Karpas-422 (cell line): ENCODE data around the gene AJAP1. TPM values are rescaled to one million over a fixed set of nuclear protein-coding genes. Genes with fewer than 3 reads are reported as not detected.

Experiments used
- DNase-seq: peaks from one replicate; pipeline ENCODE4 v3.0.0-alpha.2; 2015
- H2AFZ ChIP-seq: fragments of 200-600 bp; sonication (generic); 2 replicates; pipeline ENCODE4 v1.6.1; 2014; ENCODE audit warnings: antibody characterized with exemption, low read length, mixed read lengths
- H3K27ac ChIP-seq: fragments of 200-600 bp; sonication (generic); 2 replicates; pipeline ENCODE4 v1.5.1; 2014; ENCODE audit warnings: mild to moderate bottlenecking, low read length, moderate library complexity
- H3K27me3 ChIP-seq: fragments of 200-600 bp; sonication (generic); 2 replicates; pipeline ENCODE4 v1.6.1; 2014; ENCODE audit warnings: low read length, mixed read lengths
- H3K36me3 ChIP-seq: fragments of 200-600 bp; sonication (generic); 2 replicates; pipeline ENCODE4 v1.6.1; 2014; ENCODE audit warnings: low read length, mixed read lengths; ENCODE audit not compliant: insufficient read depth
- H3K4me1 ChIP-seq: fragments of 200-600 bp; sonication (generic); 2 replicates; pipeline ENCODE4 v1.6.1; 2014; ENCODE audit warnings: mild to moderate bottlenecking, low read length, mixed read lengths
- H3K4me2 ChIP-seq: fragments of 200-600 bp; sonication (generic); 2 replicates; pipeline ENCODE4 v1.6.1; 2014; ENCODE audit warnings: low read length, low read depth, mild to moderate bottlenecking; ENCODE audit not compliant: poor library complexity, severe bottlenecking
- H3K4me3 ChIP-seq: fragments of 200-600 bp; sonication (generic); 2 replicates; pipeline ENCODE4 v1.5.1; 2014; ENCODE audit warnings: mild to moderate bottlenecking, antibody characterized with exemption, low read length, mixed read lengths
- H3K79me2 ChIP-seq: fragments of 200-600 bp; sonication (generic); 2 replicates; pipeline ENCODE4 v1.6.1; 2014; ENCODE audit warnings: mild to moderate bottlenecking, low read length, mixed read lengths
- H3K9ac ChIP-seq: fragments of 200-600 bp; sonication (generic); 2 replicates; pipeline ENCODE4 v1.6.0; 2014; ENCODE audit warnings: low read length
- H3K9me2 ChIP-seq: fragments of 200-600 bp; sonication (generic), shearing (Covaris generic); replicated peaks from 2 replicates; pipeline ENCODE4 v1.6.0; 2014; ENCODE audit warnings: mild to moderate bottlenecking, low read length, moderate library complexity; ENCODE audit not compliant: insufficient read depth
- H3K9me3 ChIP-seq: fragments of 300-700, 200-600 bp; sonication (generic); 2 replicates; pipeline ENCODE4 v1.6.1; 2014; ENCODE audit warnings: low read length, mixed read lengths
- H4K20me1 ChIP-seq: fragments of 200-600 bp; sonication (generic); 2 replicates; pipeline ENCODE4 v1.6.1; 2014; ENCODE audit warnings: mild to moderate bottlenecking, antibody characterized with exemption, low read length, low read depth; ENCODE audit not compliant: insufficient read depth
- total RNA-seq: library from RNA; depleted of rRNA; stranded (reverse); fragments of >200 nt; shearing (Covaris generic); gene quantifications from 2 replicates; pipeline ENCODE4 v1.2.3, GENCODE V29; 2014; ENCODE audit warnings: low replicate concordance

AJAP1 gene
- total RNA-seq, 1 experiment from 2014 or later: not detected

DNA sequence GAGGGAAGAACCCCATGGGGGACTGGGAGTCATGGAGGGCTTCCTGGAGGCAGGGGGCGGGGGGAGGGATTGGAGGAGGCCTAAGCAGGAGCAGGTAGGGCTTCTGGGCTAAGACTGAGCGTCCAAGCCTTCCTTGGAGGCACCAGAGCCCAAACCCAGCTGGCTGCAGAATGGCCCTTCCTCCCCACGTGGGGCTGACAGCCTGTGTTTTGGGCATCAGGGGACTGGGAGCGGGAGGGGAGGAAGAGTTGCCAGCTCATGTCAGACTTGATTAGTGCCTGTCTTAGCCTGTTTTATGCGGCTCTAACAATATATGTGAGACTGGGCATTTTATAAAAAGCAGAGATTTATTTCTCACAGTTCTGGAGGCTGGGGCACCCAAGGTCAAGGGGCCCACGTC lies 38.9 kb downstream of the AJAP1 start:
- H3K4me1 ChIP-seq: no peaks in the 10 kb centered on the region; the same call in 1 of the 2 replicates
- H3K9me3 ChIP-seq: no peaks in the 10 kb centered on the region
- H4K20me1 ChIP-seq: no peaks in the 10 kb centered on the region
- H2AFZ ChIP-seq: no peak overlapping the region
- no peak for DNase-seq
- no peaks in the 10 kb centered on the region for H3K27me3 ChIP-seq
- H3K27ac ChIP-seq: no peak overlapping the region
- H3K36me3 ChIP-seq: no peaks in the 10 kb centered on the region
- no peak overlapping the region for H3K4me2 ChIP-seq
- H3K4me3 ChIP-seq: no peak overlapping the region
- no peaks in the 10 kb centered on the region for H3K9me2 ChIP-seq
- H3K9ac ChIP-seq: no peak overlapping the region
- no peaks in the 10 kb centered on the region for H3K79me2 ChIP-seq

DNA sequence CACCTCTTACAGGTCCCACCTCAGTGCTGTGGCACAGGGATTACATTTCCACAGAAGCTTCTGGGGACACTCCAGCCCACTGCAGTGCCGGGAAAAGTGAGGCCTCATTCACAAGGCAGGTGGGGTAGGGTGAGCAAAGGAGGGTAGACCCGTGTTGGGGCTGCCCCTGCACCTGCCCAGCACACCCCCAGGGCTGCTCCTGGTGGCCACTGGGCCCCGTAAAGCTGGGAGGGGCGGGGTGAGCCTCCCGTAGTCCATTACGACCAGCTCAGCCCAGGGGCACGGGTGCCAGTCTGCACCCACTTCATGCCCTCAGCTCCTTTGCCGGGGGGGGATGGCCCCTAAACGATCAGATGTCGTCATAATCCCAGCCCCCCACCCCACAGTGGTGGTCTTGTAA lies 39.5 kb downstream of the AJAP1 start:
- H3K27me3 ChIP-seq: no peaks in the 10 kb centered on the region
- H3K4me1 ChIP-seq: no peaks in the 10 kb centered on the region; the same call in 1 of the 2 replicates
- no peak overlapping the region for H3K27ac ChIP-seq
- no peaks in the 10 kb centered on the region for H3K36me3 ChIP-seq
- H4K20me1 ChIP-seq: no peaks in the 10 kb centered on the region
- no peaks in the 10 kb centered on the region for H3K9me2 ChIP-seq
- DNase-seq: no peak
- no peak overlapping the region for H3K4me2 ChIP-seq
- no peak overlapping the region for H2AFZ ChIP-seq
- H3K9me3 ChIP-seq: no peaks in the 10 kb centered on the region
- no peaks in the 10 kb centered on the region for H3K79me2 ChIP-seq
- no peak overlapping the region for H3K4me3 ChIP-seq
- H3K9ac ChIP-seq: no peak overlapping the region

DNA sequence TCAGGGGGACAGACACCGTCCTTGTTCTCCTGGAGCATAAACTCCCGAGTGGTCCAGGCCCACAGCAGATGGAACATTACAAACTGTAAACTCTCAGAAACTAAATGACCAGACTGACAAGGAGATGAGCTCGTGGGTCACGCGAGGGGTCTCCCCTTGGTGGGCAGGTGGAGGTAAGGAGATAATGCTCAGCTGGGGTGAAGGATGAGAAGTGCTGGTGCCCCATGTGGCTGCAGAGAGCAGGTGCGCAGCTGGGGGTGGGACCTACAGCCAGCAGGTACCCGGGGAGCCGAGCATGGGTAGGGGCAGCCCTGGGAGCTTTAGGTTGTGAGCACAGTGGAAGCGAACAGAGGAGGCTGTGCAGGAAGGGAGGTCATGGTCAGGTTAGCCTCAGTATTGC lies 40.1 kb downstream of the AJAP1 start:
- Histone ChIP-seq H3K79me2 (no peaks in the 10 kb centered on the region), H3K4me1 (no peaks in the 10 kb centered on the region; the same call in 1 of the 2 replicates), H3K4me3 (no peak overlapping the region), H4K20me1 (no peaks in the 10 kb centered on the region), H3K9ac (no peak overlapping the region), H3K4me2 (no peak overlapping the region), H3K27me3 (no peaks in the 10 kb centered on the region), H2AFZ (no peak overlapping the region), H3K9me3 (no peaks in the 10 kb centered on the region), H3K36me3 (no peaks in the 10 kb centered on the region), H3K9me2 (no peaks in the 10 kb centered on the region), H3K27ac (no peak overlapping the region)
- DNase-seq: peak; percentile 44

DNA sequence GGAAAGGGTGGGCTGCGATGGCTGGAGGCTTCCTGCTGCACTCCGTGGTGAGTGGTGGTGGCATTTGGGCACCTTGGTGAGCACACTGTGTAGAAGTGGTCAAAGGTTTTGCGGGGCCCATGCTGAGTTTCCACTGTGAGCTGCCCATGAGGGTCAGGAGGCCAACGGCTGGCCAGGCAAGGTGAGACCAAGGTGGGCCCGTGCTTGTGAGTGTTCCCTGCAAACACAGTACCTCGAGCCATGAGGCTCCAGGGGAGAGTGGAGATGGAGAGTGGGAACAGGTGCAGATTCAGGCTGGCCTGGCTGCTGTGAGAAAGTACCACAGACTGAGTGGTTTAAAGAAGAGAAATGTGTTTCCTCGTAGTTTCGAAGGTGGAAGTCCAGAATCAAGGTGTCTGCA lies 40.8 kb downstream of the AJAP1 start:
- Histone ChIP-seq H3K4me1 (no peaks in the 10 kb centered on the region; the same call in 1 of the 2 replicates), H3K79me2 (no peaks in the 10 kb centered on the region), H3K4me3 (no peak overlapping the region), H3K9me2 (no peaks in the 10 kb centered on the region), H3K9me3 (no peaks in the 10 kb centered on the region), H3K4me2 (no peak overlapping the region), H3K27me3 (no peaks in the 10 kb centered on the region), H3K9ac (no peak overlapping the region), H3K36me3 (no peaks in the 10 kb centered on the region), H2AFZ (no peak overlapping the region), H4K20me1 (no peaks in the 10 kb centered on the region), H3K27ac (no peak overlapping the region)
- DNase-seq: no peak

DNA sequence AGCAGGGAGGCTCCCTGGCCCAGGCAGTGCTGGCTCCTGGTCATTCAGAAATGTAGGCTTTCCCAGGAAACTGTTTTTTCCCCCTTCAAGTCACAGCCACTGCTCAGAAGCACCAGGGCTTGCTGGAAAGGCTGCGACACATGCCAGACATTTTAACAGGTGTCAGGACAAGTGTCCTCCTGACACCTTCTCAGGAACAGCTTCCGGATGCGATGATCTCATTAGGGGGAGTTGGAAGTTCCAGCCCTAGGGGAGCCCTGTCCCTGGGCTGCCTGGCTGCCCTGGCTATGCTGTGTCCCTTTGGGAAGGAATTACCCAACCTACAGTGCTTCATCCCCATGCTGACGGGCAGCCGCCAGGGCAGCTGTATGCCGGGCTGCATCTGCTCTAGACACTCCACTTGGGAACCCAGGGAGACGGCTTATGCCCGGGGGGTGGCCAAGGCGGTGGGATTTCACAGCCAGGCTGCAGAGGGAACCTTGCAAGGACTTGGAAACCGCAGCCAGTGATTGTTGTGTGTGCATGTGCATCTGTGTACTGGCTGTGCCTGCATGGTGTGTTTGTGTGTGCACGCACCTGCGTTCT lies 41.8 kb downstream of the AJAP1 start:
- H3K9me2 ChIP-seq: no peaks in the 10 kb centered on the region
- no peak for DNase-seq
- no peak overlapping the region for H3K4me2 ChIP-seq
- no peaks in the 10 kb centered on the region for H3K79me2 ChIP-seq
- no peaks in the 10 kb centered on the region for H3K9me3 ChIP-seq
- H3K4me3 ChIP-seq: no peak overlapping the region
- H3K9ac ChIP-seq: no peak overlapping the region
- no peak overlapping the region for H2AFZ ChIP-seq
- H4K20me1 ChIP-seq: no peaks in the 10 kb centered on the region
- no peak overlapping the region for H3K27ac ChIP-seq
- no peaks in the 10 kb centered on the region; the same call in 1 of the 2 replicates for H3K4me1 ChIP-seq
- no peaks in the 10 kb centered on the region for H3K36me3 ChIP-seq
- no peaks in the 10 kb centered on the region for H3K27me3 ChIP-seq

DNA sequence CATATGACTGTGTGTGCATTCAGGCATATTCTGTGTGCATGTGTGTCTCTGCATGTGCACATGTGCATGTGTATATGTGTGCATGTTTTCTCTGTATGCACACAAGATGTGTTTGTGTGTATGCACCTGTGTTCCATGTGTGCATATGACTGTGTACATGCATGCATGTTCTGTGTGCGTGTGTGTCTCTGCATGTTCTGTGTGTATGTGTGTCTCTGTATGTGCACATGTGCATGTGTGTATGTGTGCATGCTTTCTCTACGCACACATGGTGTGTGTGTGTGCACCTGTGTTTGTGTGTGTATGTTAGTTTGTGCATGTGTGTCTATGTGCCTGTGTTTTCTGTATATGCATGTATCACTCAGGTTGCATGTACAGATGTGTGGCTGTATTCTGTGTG lies 42.3 kb downstream of the AJAP1 start:
- Histone ChIP-seq H3K9me3 (no peaks in the 10 kb centered on the region), H3K4me1 (no peaks in the 10 kb centered on the region; the same call in 1 of the 2 replicates), H4K20me1 (no peaks in the 10 kb centered on the region), H2AFZ (no peak overlapping the region), H3K36me3 (no peaks in the 10 kb centered on the region), H3K9ac (no peak overlapping the region), H3K9me2 (no peaks in the 10 kb centered on the region), H3K27ac (no peak overlapping the region), H3K27me3 (no peaks in the 10 kb centered on the region), H3K79me2 (no peaks in the 10 kb centered on the region), H3K4me3 (no peak overlapping the region), H3K4me2 (no peak overlapping the region)
- DNase-seq: no peak

DNA sequence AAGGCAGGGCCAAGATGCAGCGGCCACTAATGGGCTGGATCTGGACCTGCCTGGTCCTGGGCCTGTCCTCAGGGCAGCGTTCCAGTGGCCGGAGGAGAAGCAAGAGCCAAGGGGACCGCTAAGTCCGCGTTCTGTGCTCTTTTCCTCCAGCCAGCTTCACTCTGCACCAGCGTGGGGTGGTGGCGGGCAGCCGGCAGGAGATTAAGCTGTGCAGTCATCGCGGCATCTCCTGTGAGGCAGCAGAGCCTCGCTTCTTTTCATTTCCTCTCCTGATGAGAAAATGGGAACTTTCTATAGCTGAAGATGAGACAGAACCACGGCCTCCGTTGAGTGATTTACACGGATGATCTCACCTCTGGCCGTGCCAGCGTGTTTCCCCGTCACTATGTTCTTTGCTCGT lies 43.4 kb downstream of the AJAP1 start:
- Histone ChIP-seq H3K4me2 (no peak overlapping the region), H3K4me3 (no peak overlapping the region), H3K27me3 (no peaks in the 10 kb centered on the region), H2AFZ (no peak overlapping the region), H3K9ac (no peak overlapping the region), H3K4me1 (no peaks in the 10 kb centered on the region; the same call in 1 of the 2 replicates), H3K79me2 (no peaks in the 10 kb centered on the region), H3K9me3 (no peaks in the 10 kb centered on the region), H3K9me2 (no peaks in the 10 kb centered on the region), H3K36me3 (no peaks in the 10 kb centered on the region), H4K20me1 (no peaks in the 10 kb centered on the region), H3K27ac (no peak overlapping the region)
- DNase-seq: no peak

DNA sequence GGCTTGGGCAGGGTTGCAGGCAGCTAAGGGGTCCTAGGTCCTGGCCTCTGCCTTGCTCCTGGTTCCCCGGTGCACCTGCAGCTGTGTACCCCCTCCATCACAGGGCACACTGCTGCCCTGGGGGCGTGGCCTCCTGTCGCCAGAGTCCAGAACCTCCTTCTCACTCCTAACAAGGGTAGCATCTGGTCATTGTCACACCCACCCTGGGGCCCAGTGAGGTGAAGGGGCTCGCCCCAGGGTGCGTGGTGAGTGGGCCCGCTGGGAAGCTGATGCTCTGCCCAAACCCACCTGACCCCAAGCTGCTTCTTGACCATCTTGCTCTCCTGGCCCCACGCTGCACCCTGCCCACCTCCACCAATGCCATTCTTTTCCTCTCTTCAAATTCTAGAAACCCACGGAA lies 44.5 kb downstream of the AJAP1 start:
- H2AFZ ChIP-seq: no peak overlapping the region
- H4K20me1 ChIP-seq: no peaks in the 10 kb centered on the region
- no peak overlapping the region for H3K27ac ChIP-seq
- H3K4me3 ChIP-seq: no peak overlapping the region
- no peak overlapping the region for H3K9ac ChIP-seq
- H3K4me2 ChIP-seq: no peak overlapping the region
- H3K27me3 ChIP-seq: no peaks in the 10 kb centered on the region
- DNase-seq: no peak
- H3K4me1 ChIP-seq: no peaks in the 10 kb centered on the region; the same call in 1 of the 2 replicates
- H3K9me2 ChIP-seq: no peaks in the 10 kb centered on the region
- H3K9me3 ChIP-seq: no peaks in the 10 kb centered on the region
- no peaks in the 10 kb centered on the region for H3K79me2 ChIP-seq
- no peaks in the 10 kb centered on the region for H3K36me3 ChIP-seq
